MM.1S (cell line): ENCODE data around the gene LOXL1.

Experiments
- EZH2phosphoT487 ChIP-seq: fragments of 300-600 bp; sonication (generic); IDR thresholded peaks from 2 replicates; pipeline ENCODE4 v1.6.1; 2018; ENCODE audit warnings: antibody characterized with exemption, low read length
- TF ChIP-seq, protein P1 (sequence below): fragments of 300-600 bp; sonication (generic); IDR thresholded peaks from 2 replicates; pipeline ENCODE4 v1.5.1; 2016; ENCODE audit warnings: antibody characterized with exemption, low read length, mixed read lengths

DNA sequence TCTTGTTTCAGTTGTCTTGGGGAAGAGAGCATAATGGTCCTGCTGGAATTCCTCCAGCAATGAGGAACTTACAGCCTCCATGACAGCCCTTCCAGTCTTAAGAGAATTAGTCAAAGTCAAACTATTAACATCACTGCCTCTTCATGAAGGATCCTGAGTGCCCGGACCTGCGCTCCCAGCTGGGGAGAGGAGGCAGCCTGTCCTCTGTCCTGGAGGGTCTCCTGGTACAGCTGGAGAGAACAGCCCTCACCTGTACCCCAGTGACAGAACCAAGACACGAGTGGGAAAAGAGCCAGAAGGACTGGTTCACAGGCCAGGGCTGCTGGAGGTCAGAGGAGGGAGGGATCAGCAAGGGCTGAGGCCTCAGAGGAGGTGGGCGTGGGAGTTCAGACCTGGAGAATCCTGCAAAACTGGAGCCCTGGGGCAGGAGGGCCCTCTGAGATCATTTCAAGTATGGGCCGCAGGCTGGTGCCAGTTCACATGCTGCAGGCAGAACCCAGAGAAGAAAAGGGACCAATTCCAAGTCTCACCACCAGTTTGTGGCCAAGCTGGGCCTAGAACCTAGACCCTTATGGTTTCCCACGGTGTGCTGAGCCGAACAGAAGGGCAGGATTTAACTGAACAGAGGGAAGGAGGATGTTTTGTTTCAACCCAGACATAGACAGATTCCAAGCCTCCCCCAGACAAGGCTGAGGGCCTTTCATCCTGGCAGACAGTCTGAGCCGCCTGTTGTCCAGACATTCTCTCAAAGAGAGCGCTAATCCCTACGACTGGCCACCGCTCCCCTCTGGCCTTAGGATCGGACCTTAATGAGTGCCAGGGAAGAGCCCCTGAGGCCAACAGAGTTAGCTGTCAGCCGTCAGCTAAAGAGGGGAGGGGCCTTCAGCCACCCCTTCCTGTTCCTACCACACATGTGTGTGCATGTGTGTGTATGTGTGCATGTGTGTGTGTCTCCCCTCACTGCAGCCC, 18.2 kb downstream of the LOXL1 start:
- TF ChIP-seq, protein P1, sequence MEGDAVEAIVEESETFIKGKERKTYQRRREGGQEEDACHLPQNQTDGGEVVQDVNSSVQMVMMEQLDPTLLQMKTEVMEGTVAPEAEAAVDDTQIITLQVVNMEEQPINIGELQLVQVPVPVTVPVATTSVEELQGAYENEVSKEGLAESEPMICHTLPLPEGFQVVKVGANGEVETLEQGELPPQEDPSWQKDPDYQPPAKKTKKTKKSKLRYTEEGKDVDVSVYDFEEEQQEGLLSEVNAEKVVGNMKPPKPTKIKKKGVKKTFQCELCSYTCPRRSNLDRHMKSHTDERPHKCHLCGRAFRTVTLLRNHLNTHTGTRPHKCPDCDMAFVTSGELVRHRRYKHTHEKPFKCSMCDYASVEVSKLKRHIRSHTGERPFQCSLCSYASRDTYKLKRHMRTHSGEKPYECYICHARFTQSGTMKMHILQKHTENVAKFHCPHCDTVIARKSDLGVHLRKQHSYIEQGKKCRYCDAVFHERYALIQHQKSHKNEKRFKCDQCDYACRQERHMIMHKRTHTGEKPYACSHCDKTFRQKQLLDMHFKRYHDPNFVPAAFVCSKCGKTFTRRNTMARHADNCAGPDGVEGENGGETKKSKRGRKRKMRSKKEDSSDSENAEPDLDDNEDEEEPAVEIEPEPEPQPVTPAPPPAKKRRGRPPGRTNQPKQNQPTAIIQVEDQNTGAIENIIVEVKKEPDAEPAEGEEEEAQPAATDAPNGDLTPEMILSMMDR, result no peak
- no peak for TF ChIP-seq EZH2phosphoT487
